Natural killer cell (primary cell): ENCODE measurements around the gene FUT3. TPM values are rescaled to one million over a fixed set of nuclear protein-coding genes. Genes with fewer than 3 reads are reported as not detected.

Experiments
- ATAC-seq, 3 donors: fragments of 150-1000 bp in 2 of 3; fragments of 200-7000 bp in 1 of 3; cut with Tn5 transposase; 1 replicate in 1 of 3; 2 replicates in 2 of 3; pipeline ENCODE4 v1.10.0; 2021; ENCODE audit warnings: mild to moderate bottlenecking in 2 of 3, moderate library complexity in 2 of 3
- DNase-seq, 2 donors: peaks; one replicate each; pipeline versions ENCODE4 v3.0.0 to v3.0.0-alpha.2; 2013 to 2021; ENCODE audit warnings: mixed read lengths in 1 of 2
- H3K27ac ChIP-seq: one replicate; pipeline ENCODE4 v1.5.1; 2013; ENCODE audit warnings: mild to moderate bottlenecking, low read length
- H3K27me3 ChIP-seq: one replicate; pipeline ENCODE4 v1.6.1; 2013; ENCODE audit warnings: low read length; ENCODE audit not compliant: control insufficient read depth, insufficient read depth
- H3K36me3 ChIP-seq: one replicate; pipeline ENCODE4 v1.6.1; 2013; ENCODE audit warnings: low read length; ENCODE audit not compliant: control insufficient read depth, insufficient read depth
- H3K4me1 ChIP-seq: one replicate; pipeline ENCODE4 v1.6.1; 2013; ENCODE audit warnings: low read length; ENCODE audit not compliant: control insufficient read depth, insufficient read depth
- H3K4me3 ChIP-seq: one replicate; pipeline ENCODE4 v1.5.1; 2013; ENCODE audit warnings: low read length
- H3K9me3 ChIP-seq: one replicate; pipeline ENCODE4 v1.6.1; 2013; ENCODE audit warnings: low read length; ENCODE audit not compliant: control insufficient read depth, insufficient read depth
- H3K27ac Mint-ChIP-seq, 2 donors: one replicate each; pipeline ENCODE4 v1.8.0; 2022; ENCODE audit warnings: mild to moderate bottlenecking in 2 of 2, mixed read lengths in 2 of 2, moderate library complexity in 1 of 2
- H3K27me3 Mint-ChIP-seq, 2 donors: one replicate each; pipeline ENCODE4 v1.8.0; 2022; ENCODE audit warnings: low read depth in 2 of 2, mixed read lengths in 2 of 2
- H3K36me3 Mint-ChIP-seq: one replicate; pipeline ENCODE4 v1.8.0; 2022; ENCODE audit warnings: mixed read lengths
- H3K4me1 Mint-ChIP-seq, 2 donors: one replicate each; pipeline ENCODE4 v1.8.0; 2022; ENCODE audit warnings: mixed read lengths in 2 of 2
- H3K4me3 Mint-ChIP-seq: one replicate; pipeline ENCODE4 v1.8.0; 2022; ENCODE audit warnings: mild to moderate bottlenecking, moderate library complexity, mixed read lengths
- H3K9me3 Mint-ChIP-seq, 2 donors: one replicate each; pipeline ENCODE4 v1.8.0; 2022; ENCODE audit warnings: mixed read lengths in 2 of 2
- CTCF ChIP-seq: fragments of 200-600 bp; IDR thresholded peaks from one replicate; pipeline ENCODE4 v1.8.0; 2022; ENCODE audit warnings: antibody characterized with exemption
- WGBS: methylation state at CpG from one replicate; pipeline ENCODE4 v1.1.7; 2013; ENCODE audit warnings: missing lambda C conversion rate; ENCODE audit not compliant: insufficient coverage; 5-methylcytosine and 5-hydroxymethylcytosine counted together
- intact Hi-C: fragments of 100-400 bp; cut with micrococcal nuclease; formaldehyde crosslinking; loops from one replicate; pipeline ENCODE4 v1.14.2; 2022
- total RNA-seq, 4 donors: library from RNA; stranded (reverse); fragments of 120-200 nt in 1 of 4; gene quantifications; one replicate each; pipeline versions ENCODE4 v1.2.3 to v1.2.4, GENCODE V29; 2013 to 2022

FUT3 gene
- total RNA-seq, 3 donors from 2014 or later (not counting 1 experiment from before 2014, with no cell fraction given): not detected

GRCh38 chr19:5814852-5815246 is 36.4 kb downstream of the FUT3 start:
- DNase-seq: no peak
- ATAC-seq: no peak
- WGBS: 64% methylated on average over 9 of the region's 11 CpGs
- Histone ChIP-seq H3K36me3 (no peaks in the 10 kb centered on the region), H3K4me1 (no peaks in the 10 kb centered on the region), H3K27ac (no peak overlapping the region), H3K27me3 (no peaks in the 10 kb centered on the region), H3K4me3 (no peak overlapping the region), H3K9me3 (no peaks in the 10 kb centered on the region)
- Mint-ChIP-seq H3K27ac (no peak overlapping the region), H3K4me1 (no peaks in the 10 kb centered on the region), H3K9me3 (no peaks in the 10 kb centered on the region), H3K27me3 (peaks cover 0 to 10% of the 10 kb centered on the region in 2 donors), H3K36me3 (no peaks in the 10 kb centered on the region), H3K4me3 (no peak overlapping the region)
- TF ChIP-seq CTCF: no peak
- intact Hi-C loops: no loop called here

- Histone ChIP-seq H3K27ac (no peak overlapping the region), H3K36me3 (no peaks in the 10 kb centered on the region)
Measured at GRCh38 chr19:5814123-5814851, 37.0 kb downstream of the FUT3 start.

DNA sequence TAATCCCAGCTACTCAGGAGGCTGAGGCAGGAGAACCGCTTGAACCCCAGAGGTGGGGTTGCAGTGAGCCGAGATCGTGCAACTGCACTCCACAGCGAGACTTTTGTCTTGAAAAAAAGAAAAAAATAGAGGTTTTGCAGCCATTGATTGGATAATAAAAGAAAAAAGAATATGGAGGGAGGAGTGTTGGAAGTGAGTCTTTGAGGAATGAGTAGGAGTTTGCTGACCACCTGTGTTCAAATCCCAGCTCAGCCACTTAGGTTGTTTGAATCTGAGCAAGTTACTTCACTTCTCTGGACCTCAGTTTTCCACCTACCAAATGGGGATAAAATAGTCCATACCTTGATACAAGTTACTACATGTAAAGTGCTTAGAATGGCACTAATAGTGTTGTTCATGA is 40.1 kb downstream of the FUT3 start:
- Mint-ChIP-seq H3K27me3 (peaks cover 7 to 12% of the 10 kb centered on the region in 2 donors), H3K36me3 (no peaks in the 10 kb centered on the region), H3K27ac (no peak overlapping the region), H3K4me3 (no peak overlapping the region), H3K9me3 (no peaks in the 10 kb centered on the region), H3K4me1 (no peaks in the 10 kb centered on the region)
- intact Hi-C loops: no loop called here
- Histone ChIP-seq H3K27ac (no peak overlapping the region), H3K27me3 (no peaks in the 10 kb centered on the region), H3K9me3 (no peaks in the 10 kb centered on the region), H3K36me3 (no peaks in the 10 kb centered on the region), H3K4me1 (no peaks in the 10 kb centered on the region), H3K4me3 (no peak overlapping the region)
- no peak for DNase-seq
- ATAC-seq: no peak
- no peak for TF ChIP-seq CTCF
- 93% methylated on average over 4 of the region's 4 CpGs for WGBS

More at GRCh38 chr19:5814123-5814851, 37.0 kb downstream of the FUT3 start:
- intact Hi-C loops: no loop called here
- H3K4me1 Mint-ChIP-seq: no peaks in the 10 kb centered on the region
- no peak overlapping the region for H3K4me3 Mint-ChIP-seq
- DNase-seq (no peak), ATAC-seq (no peak)
- WGBS: 71% methylated on average over 9 of the region's 9 CpGs
- H3K9me3 ChIP-seq: no peaks in the 10 kb centered on the region
- no peaks in the 10 kb centered on the region for H3K27me3 ChIP-seq
- H3K9me3 Mint-ChIP-seq: no peaks in the 10 kb centered on the region
- H3K27ac Mint-ChIP-seq: no peak overlapping the region
- no peak overlapping the region for H3K4me3 ChIP-seq
- peaks cover 0 to 10% of the 10 kb centered on the region in 2 donors for H3K27me3 Mint-ChIP-seq
- no peak for TF ChIP-seq CTCF
- no peaks in the 10 kb centered on the region for H3K36me3 Mint-ChIP-seq
- H3K4me1 ChIP-seq: no peaks in the 10 kb centered on the region

- no peak for TF ChIP-seq CTCF
- no peak for DNase-seq
- Histone ChIP-seq H3K27me3 (peaks cover 3% of the 10 kb centered on the region), H3K4me1 (peaks cover 9% of the 10 kb centered on the region), H3K36me3 (no peaks in the 10 kb centered on the region), H3K27ac (no peak overlapping the region), H3K4me3 (no peak overlapping the region), H3K9me3 (no peaks in the 10 kb centered on the region)
- Mint-ChIP-seq H3K27me3 (peaks cover 7 to 16% of the 10 kb centered on the region in 2 donors), H3K4me1 (peaks cover 0 to 3% of the 10 kb centered on the region in 2 donors), H3K27ac (no peak overlapping the region), H3K4me3 (no peak overlapping the region), H3K36me3 (no peaks in the 10 kb centered on the region), H3K9me3 (no peaks in the 10 kb centered on the region)
- WGBS: 81% methylated on average over 10 of the region's 10 CpGs
- intact Hi-C loops: no loop called here
- ATAC-seq: no peak
Measured at GRCh38 chr19:5809469-5809868, 41.8 kb downstream of the FUT3 start.
